DMS53 treated with DMSO at 0.1 percent for 48 hours (cell line): ENCODE results near the gene SCT.

ENCODE experiments used
- DNase-seq: peaks from one replicate; lab custom pipeline; 2025; ENCODE audit not compliant: unreplicated experiment; lab: John Stamatoyannopoulos, UW

Gene SCT

GRCh38 chr11:643849-644738 is 17.1 kb upstream of the SCT start:
- no peak for DNase-seq

- DNase-seq: no peak
Measured at GRCh38 chr11:643366-643765, 16.4 kb upstream of the SCT start.

- DNase-seq: no peak
Measured at GRCh38 chr11:641806-642370, 14.9 kb upstream of the SCT start.

GRCh38 chr11:640021-640706 is 13.2 kb upstream of the SCT start:
- DNase-seq: no peak

- DNase-seq: no peak
Measured at GRCh38 chr11:639332-639955, 12.5 kb upstream of the SCT start.

GRCh38 chr11:638631-639331 is 11.8 kb upstream of the SCT start:
- DNase-seq: no peak

GRCh38 chr11:637593-638521 is 10.9 kb upstream of the SCT start:
- DNase-seq: no peak

- no peak for DNase-seq
Measured at GRCh38 chr11:637333-637592, 10.3 kb upstream of the SCT start.

- no peak for DNase-seq
Measured at GRCh38 chr11:636511-637332, 9.7 kb upstream of the SCT start, which contains the start of gene DRD4. TSS of gene DRD4 (plus strand) at chr11:637269. CDS start at chr11:637305, 36 bp downstream.

- DNase-seq: no peak
Measured at GRCh38 chr11:635945-636510, 9.0 kb upstream of the SCT start.

- peak; percentile 33 for DNase-seq
Measured at GRCh38 chr11:630871-631270, 3.9 kb upstream of the SCT start.

- no peak for DNase-seq
Measured at GRCh38 chr11:629237-629583, 2.2 kb upstream of the SCT start.

- no peak for DNase-seq
Measured at GRCh38 chr11:628056-628455, 1.1 kb upstream of the SCT start.

- no peak for DNase-seq
Measured at GRCh38 chr11:627308-627576, 261 bp upstream of the SCT start.

GRCh38 chr11:625636-626268 is 1.2 kb downstream of the SCT start:
- DNase-seq: no peak

GRCh38 chr11:624705-625635 is 2.0 kb downstream of the SCT start, which contains the start of gene CDHR5:
TSS of gene CDHR5 (minus strand) at chr11:624955. CDS start at chr11:624902, 53 bp downstream.
- DNase-seq: no peak

GRCh38 chr11:623999-624704 is 2.8 kb downstream of the SCT start:
- DNase-seq: no peak
